Stimulated activated naive B cell treated with anti-CD40 and anti-IgM and Interleukin-4, amounts not matched to agents 10 μg/mL and 1 μg/mL and 100 μg/mL, for 72 hours (primary cell): ENCODE data around the gene LDB2.

Experiments
- ATAC-seq, 2 donors: fragments of 150-1000 bp; cut with Tn5 transposase; replicated peaks; 2 replicates each; pipeline ENCODE4 v1.10.0; 2021; ENCODE audit warnings: moderate library complexity in 1 of 2
- DNase-seq: peaks from one replicate; pipeline ENCODE4 v3.0.0; 2021
- H3K27ac Mint-ChIP-seq: one replicate; pipeline ENCODE4 v1.8.0; 2022; ENCODE audit warnings: mild to moderate bottlenecking, mixed read lengths
- H3K27me3 Mint-ChIP-seq, 2 donors: one replicate each; pipeline ENCODE4 v1.8.0; 2022; ENCODE audit warnings: mixed read lengths in 2 of 2
- H3K36me3 Mint-ChIP-seq, 2 donors: one replicate each; pipeline ENCODE4 v1.8.0; 2022; ENCODE audit warnings: mixed read lengths in 2 of 2, mild to moderate bottlenecking in 1 of 2
- H3K4me1 Mint-ChIP-seq, 2 donors: one replicate each; pipeline ENCODE4 v1.8.0; 2022; ENCODE audit warnings: mixed read lengths in 2 of 2, mild to moderate bottlenecking in 1 of 2
- H3K4me3 Mint-ChIP-seq, 2 donors: one replicate each; pipeline ENCODE4 v1.8.0; 2022; ENCODE audit warnings: mild to moderate bottlenecking in 2 of 2, mixed read lengths in 2 of 2, moderate library complexity in 1 of 2
- H3K9me3 Mint-ChIP-seq, 2 donors: one replicate each; pipeline ENCODE4 v1.8.0; 2022; ENCODE audit warnings: mixed read lengths in 2 of 2, mild to moderate bottlenecking in 1 of 2

The LDB2 gene

GRCh38 chr4:16757080-16757521 is 141.3 kb downstream of the LDB2 start:
- Mint-ChIP-seq H3K9me3 (no peaks in the 10 kb centered on the region), H3K4me3 (no peak overlapping the region), H3K4me1 (no peaks in the 10 kb centered on the region), H3K36me3 (no peaks in the 10 kb centered on the region), H3K27me3 (peaks cover 0 to 4% of the 10 kb centered on the region in 2 donors), H3K27ac (no peak overlapping the region)
- ATAC-seq (no peak), DNase-seq (no peak)

GRCh38 chr4:16754104-16754503 is 144.3 kb downstream of the LDB2 start:
- no peaks in the 10 kb centered on the region for H3K9me3 Mint-ChIP-seq
- no peaks in the 10 kb centered on the region for H3K4me1 Mint-ChIP-seq
- no peak for DNase-seq
- H3K36me3 Mint-ChIP-seq, result no peaks in the 10 kb centered on the region
- H3K27me3 Mint-ChIP-seq, result peaks cover 0 to 4% of the 10 kb centered on the region in 2 donors
- H3K27ac Mint-ChIP-seq, result no peak overlapping the region
- H3K4me3 Mint-ChIP-seq, result no peak overlapping the region
- no peak for ATAC-seq

GRCh38 chr4:16752150-16752549 is 146.3 kb downstream of the LDB2 start:
- no peak overlapping the region for H3K4me3 Mint-ChIP-seq
- no peak overlapping the region for H3K27ac Mint-ChIP-seq
- peaks cover 0 to 4% of the 10 kb centered on the region in 2 donors for H3K27me3 Mint-ChIP-seq
- no peaks in the 10 kb centered on the region for H3K36me3 Mint-ChIP-seq
- no peaks in the 10 kb centered on the region for H3K4me1 Mint-ChIP-seq
- ATAC-seq (no peak), DNase-seq (no peak)
- H3K9me3 Mint-ChIP-seq, result no peaks in the 10 kb centered on the region

- ATAC-seq (no peak), DNase-seq (no peak)
- Mint-ChIP-seq H3K4me3 (no peak overlapping the region), H3K36me3 (no peaks in the 10 kb centered on the region), H3K27me3 (peaks cover 0 to 4% of the 10 kb centered on the region in 2 donors), H3K9me3 (no peaks in the 10 kb centered on the region), H3K27ac (no peak overlapping the region), H3K4me1 (no peaks in the 10 kb centered on the region)
These were observed 147.4 kb downstream of the LDB2 start for GRCh38 chr4:16750882-16751642.

GRCh38 chr4:16750216-16750615 is 148.2 kb downstream of the LDB2 start:
- no peak for ATAC-seq

GRCh38 chr4:16745887-16746286 is 152.6 kb downstream of the LDB2 start:
- Mint-ChIP-seq H3K4me1 (no peaks in the 10 kb centered on the region), H3K36me3 (no peaks in the 10 kb centered on the region), H3K27ac (no peak overlapping the region), H3K9me3 (no peaks in the 10 kb centered on the region), H3K4me3 (no peak overlapping the region), H3K27me3 (no peaks in the 10 kb centered on the region)
- DNase-seq (no peak), ATAC-seq (no peak)

More at GRCh38 chr4:16750216-16750615, 148.2 kb downstream of the LDB2 start:
- no peak for DNase-seq
- Mint-ChIP-seq H3K9me3 (no peaks in the 10 kb centered on the region), H3K36me3 (no peaks in the 10 kb centered on the region), H3K27ac (no peak overlapping the region), H3K27me3 (peaks cover 0 to 4% of the 10 kb centered on the region in 2 donors), H3K4me1 (no peaks in the 10 kb centered on the region), H3K4me3 (no peak overlapping the region)

- Mint-ChIP-seq H3K4me1 (no peaks in the 10 kb centered on the region), H3K36me3 (no peaks in the 10 kb centered on the region), H3K4me3 (no peak overlapping the region), H3K27me3 (no peaks in the 10 kb centered on the region), H3K27ac (no peak overlapping the region), H3K9me3 (peaks cover 0 to 4% of the 10 kb centered on the region in 2 donors)
- no peak for DNase-seq
- no peak for ATAC-seq
These were observed 153.3 kb downstream of the LDB2 start for GRCh38 chr4:16745009-16745635.

- DNase-seq (no peak), ATAC-seq (no peak)
- Mint-ChIP-seq H3K27me3 (no peaks in the 10 kb centered on the region), H3K36me3 (no peaks in the 10 kb centered on the region), H3K9me3 (peaks cover 2 to 9% of the 10 kb centered on the region in 2 donors), H3K27ac (no peak overlapping the region), H3K4me3 (no peak overlapping the region), H3K4me1 (no peaks in the 10 kb centered on the region)
These were observed 157.2 kb downstream of the LDB2 start for GRCh38 chr4:16741287-16741686.

- H3K27ac Mint-ChIP-seq, result no peak overlapping the region
- no peak overlapping the region for H3K4me3 Mint-ChIP-seq
- no peaks in the 10 kb centered on the region for H3K27me3 Mint-ChIP-seq
- DNase-seq (no peak), ATAC-seq (no peak)
- H3K36me3 Mint-ChIP-seq, result no peaks in the 10 kb centered on the region
- H3K4me1 Mint-ChIP-seq, result no peaks in the 10 kb centered on the region
- peaks cover 2 to 13% of the 10 kb centered on the region in 2 donors for H3K9me3 Mint-ChIP-seq
These were observed 158.3 kb downstream of the LDB2 start for GRCh38 chr4:16739997-16740624.

- Mint-ChIP-seq H3K9me3 (peaks cover 2 to 13% of the 10 kb centered on the region in 2 donors), H3K27me3 (no peaks in the 10 kb centered on the region), H3K27ac (no peak overlapping the region), H3K4me3 (no peak overlapping the region), H3K36me3 (no peaks in the 10 kb centered on the region), H3K4me1 (no peaks in the 10 kb centered on the region)
- ATAC-seq (no peak), DNase-seq (no peak)
These were observed 159.9 kb downstream of the LDB2 start for GRCh38 chr4:16738558-16738957.

- H3K4me1 Mint-ChIP-seq, result no peaks in the 10 kb centered on the region
- no peak for ATAC-seq
- H3K4me3 Mint-ChIP-seq, result no peak overlapping the region
- H3K27me3 Mint-ChIP-seq, result no peaks in the 10 kb centered on the region
- no peak overlapping the region for H3K27ac Mint-ChIP-seq
- no peak for DNase-seq
- H3K36me3 Mint-ChIP-seq, result no peaks in the 10 kb centered on the region
- peaks cover 2 to 8% of the 10 kb centered on the region in 2 donors for H3K9me3 Mint-ChIP-seq
These were observed 164.9 kb downstream of the LDB2 start for GRCh38 chr4:16733509-16733908.

GRCh38 chr4:16732741-16733140 is 165.7 kb downstream of the LDB2 start:
- no peaks in the 10 kb centered on the region for H3K4me1 Mint-ChIP-seq
- H3K27ac Mint-ChIP-seq, result no peak overlapping the region
- H3K36me3 Mint-ChIP-seq, result no peaks in the 10 kb centered on the region
- no peak overlapping the region for H3K4me3 Mint-ChIP-seq
- DNase-seq (no peak), ATAC-seq (no peak)
- peaks cover 2 to 4% of the 10 kb centered on the region in 2 donors for H3K9me3 Mint-ChIP-seq
- H3K27me3 Mint-ChIP-seq, result no peaks in the 10 kb centered on the region

GRCh38 chr4:16731776-16732380 is 166.6 kb downstream of the LDB2 start:
- Mint-ChIP-seq H3K4me3 (no peak overlapping the region), H3K27me3 (no peaks in the 10 kb centered on the region), H3K4me1 (no peaks in the 10 kb centered on the region), H3K27ac (no peak overlapping the region), H3K36me3 (no peaks in the 10 kb centered on the region), H3K9me3 (peaks cover 0 to 4% of the 10 kb centered on the region in 2 donors)
- DNase-seq (no peak), ATAC-seq (no peak)

GRCh38 chr4:16730522-16731205 is 167.8 kb downstream of the LDB2 start:
- Mint-ChIP-seq H3K27ac (no peak overlapping the region), H3K4me3 (no peak overlapping the region), H3K9me3 (peaks cover 0 to under 1% of the 10 kb centered on the region in 2 donors), H3K4me1 (no peaks in the 10 kb centered on the region), H3K36me3 (no peaks in the 10 kb centered on the region), H3K27me3 (no peaks in the 10 kb centered on the region)
- DNase-seq, result no peak
- no peak for ATAC-seq
